Stimulated activated CD8-positive, alpha-beta memory T cell treated with anti-CD3 and anti-CD28 coated beads, Interleukin-15, amount 100 ng/mL, for 1 hour (primary cell): ENCODE data around the gene SH3D19.
"Not testable (repeated sequence)": the region's sequence is repeated elsewhere in the genome, so short reads cannot be mapped to it uniquely, and the experiment has no call there.

Experiments
- DNase-seq: peaks from one replicate; pipeline ENCODE4 v3.0.0-alpha.2; 2020; ENCODE audit warnings: low read depth

The SH3D19 gene

DNA sequence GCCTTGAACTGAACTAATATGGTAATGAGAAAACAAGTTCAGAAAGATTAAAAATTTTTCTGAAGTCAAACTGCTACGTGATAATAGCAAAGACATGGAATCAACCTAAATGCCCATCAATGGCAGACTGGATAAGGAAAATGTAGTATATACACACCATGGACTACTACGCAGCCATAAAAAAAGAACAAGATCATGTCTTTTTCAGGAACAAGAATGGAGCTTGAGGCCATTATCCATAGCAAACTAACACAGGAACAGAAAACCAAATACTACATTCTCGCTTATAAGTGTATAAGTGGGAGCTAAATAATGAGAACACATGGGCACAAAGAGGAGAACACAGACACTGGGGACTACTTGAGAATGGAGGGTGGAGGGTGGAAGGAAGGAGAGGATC lies 230.3 kb downstream of the SH3D19 start:
- no peak for DNase-seq

DNA sequence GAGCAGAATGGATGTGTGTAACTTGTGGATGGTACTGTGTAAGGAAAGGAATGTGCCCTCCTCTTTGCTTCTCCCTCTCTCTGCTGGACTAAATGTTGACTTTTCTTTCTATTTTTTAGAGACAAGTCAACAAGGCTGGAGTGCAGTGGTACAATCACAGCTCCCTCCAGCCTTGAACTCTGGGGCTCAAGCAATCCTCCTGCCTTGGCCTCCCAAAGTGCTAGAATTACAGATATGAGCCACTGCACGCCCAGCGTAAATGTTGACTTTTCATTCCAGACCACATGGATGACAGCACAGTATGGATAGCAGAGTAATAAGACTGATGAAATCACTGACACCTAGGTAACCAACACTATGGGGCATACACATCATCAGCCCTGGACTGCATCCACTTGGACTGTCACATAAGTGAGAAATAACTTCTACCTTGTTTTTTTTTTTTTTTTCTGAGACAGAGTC lies 231.1 kb downstream of the SH3D19 start:
- no peak for DNase-seq

- no peak for DNase-seq
Measured at GRCh38 chr4:151093203-151093602, 232.2 kb downstream of the SH3D19 start.

DNA sequence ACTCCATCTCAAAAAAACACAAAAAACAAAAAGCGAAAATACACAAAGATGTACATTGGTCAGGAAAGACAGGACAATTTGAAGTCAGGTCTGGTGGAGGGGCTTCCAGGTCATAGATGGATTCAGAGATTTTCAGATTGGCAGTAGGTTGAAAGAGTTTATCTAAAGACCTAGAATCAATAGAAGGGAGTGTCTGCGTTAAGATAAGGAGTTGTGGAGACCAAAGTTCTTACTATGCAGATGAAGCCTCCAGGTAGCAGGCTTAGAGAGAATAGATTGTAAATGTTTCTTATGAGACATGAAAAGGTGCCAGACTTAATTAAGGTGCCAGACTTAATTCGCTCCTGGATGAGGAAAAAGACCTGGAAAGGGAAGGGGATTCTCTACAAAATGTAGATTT lies 232.9 kb downstream of the SH3D19 start:
- DNase-seq = no peak

DNA sequence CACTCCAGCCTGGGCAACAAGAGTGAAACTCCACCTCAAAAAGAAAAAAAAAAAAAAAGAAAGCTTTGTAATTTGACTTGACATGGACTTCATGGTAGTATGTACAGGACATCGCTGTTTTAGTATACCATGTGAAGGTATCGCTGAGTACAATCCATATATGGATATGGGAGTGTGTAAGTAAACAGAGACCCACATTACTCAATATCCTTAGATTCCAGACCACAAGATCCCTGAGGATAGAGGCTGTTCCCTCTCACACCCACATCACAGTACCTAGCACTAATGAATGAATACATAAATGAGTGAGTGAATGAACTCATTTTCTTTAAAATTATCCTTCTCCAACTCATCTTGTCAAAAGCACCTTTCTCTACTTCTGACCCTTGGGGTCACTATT lies 234.4 kb downstream of the SH3D19 start:
- no peak for DNase-seq

GRCh38 chr4:151087467-151087866 lies 237.9 kb downstream of the SH3D19 start:
- no peak for DNase-seq

- not testable (repeated sequence) for DNase-seq
Measured at GRCh38 chr4:151077978-151078377, 247.4 kb downstream of the SH3D19 start.

GRCh38 chr4:151074416-151074916 lies 250.9 kb downstream of the SH3D19 start:
- DNase-seq = no peak
